Measurements from ENCODE around the gene WBP4. TPM values are rescaled to one million over a fixed set of nuclear protein-coding genes. Genes with fewer than 3 reads are reported as not detected.

WBP4 gene, protein sequence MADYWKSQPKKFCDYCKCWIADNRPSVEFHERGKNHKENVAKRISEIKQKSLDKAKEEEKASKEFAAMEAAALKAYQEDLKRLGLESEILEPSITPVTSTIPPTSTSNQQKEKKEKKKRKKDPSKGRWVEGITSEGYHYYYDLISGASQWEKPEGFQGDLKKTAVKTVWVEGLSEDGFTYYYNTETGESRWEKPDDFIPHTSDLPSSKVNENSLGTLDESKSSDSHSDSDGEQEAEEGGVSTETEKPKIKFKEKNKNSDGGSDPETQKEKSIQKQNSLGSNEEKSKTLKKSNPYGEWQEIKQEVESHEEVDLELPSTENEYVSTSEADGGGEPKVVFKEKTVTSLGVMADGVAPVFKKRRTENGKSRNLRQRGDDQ
- total RNA-seq, result 11.0 and 12.1 TPM in 2 replicates
- long read RNA-seq, partial matches to known transcripts, result 13 of 32 reads
- long read RNA-seq, other reads (novel, unspliced or antisense), result 15 of 32 reads

DNA sequence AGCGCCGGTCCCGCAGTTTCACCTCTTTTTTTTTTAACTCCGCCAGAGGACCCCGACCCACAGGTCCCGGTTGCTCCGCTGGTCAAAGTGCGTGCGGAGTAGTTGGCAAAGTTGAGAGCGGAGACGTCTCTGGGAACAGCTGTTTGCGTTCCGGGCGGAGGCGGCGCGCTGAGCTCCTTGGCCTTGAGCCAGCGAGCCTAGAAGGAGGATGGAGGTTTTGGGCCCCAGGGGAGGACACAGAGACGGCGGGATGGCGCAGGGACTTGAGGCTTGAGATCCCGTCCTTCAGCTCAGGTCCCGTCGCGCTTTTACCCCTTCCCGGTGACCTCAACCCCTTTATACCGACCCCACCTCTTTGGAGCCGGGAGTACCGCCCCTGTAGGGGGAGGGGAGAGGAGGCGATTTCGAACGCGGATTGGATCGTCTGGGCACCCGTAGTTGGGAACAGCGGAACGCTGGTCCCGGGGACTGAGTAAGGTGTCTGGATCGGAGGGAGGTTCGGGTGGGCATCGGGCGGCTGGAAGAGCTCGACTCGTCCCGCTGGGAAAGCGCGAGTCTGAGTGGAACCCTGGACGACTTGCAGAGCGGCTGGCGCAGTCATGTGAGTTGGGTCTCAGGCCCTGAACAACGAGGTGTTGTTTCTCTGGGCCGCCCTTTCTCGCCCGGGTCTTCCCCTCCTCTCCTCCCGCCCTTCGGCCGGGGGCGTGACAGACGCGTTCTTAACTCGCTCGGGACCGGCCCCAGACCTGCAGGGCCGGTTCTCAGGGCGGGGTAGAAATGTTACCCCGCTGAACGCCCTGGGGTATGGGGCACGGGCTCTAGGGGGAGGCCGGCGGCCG is at the start of gene WBP4:
Gene WBP4, plus strand, starts transcription at position 435 of the 839 bp plus-strand sequence. Its CDS starts 165 bp downstream, at position 600.
- peak within 1 kb of the TSS; percentile 99 for H3K4me3 Mint-ChIP-seq (ENCODE audit: low read depth)
- peaks cover 4% of the 10 kb centered on the region for H3K36me3 Mint-ChIP-seq (ENCODE audit: insufficient read depth)
- H3K27me3 Mint-ChIP-seq, result no peaks in the 10 kb centered on the region
- DNase-seq (ENCODE audit: low spot score, unreplicated experiment), result peak; percentile 90
- peaks cover 49% of the 10 kb centered on the region for H3K4me1 Mint-ChIP-seq (ENCODE audit: low read depth)
- no peaks in the 10 kb centered on the region for H3K9me3 Mint-ChIP-seq (ENCODE audit: low read depth)
- H3K27ac Mint-ChIP-seq, result peak within 1 kb of the TSS; percentile 100
- TF ChIP-seq, protein P1, sequence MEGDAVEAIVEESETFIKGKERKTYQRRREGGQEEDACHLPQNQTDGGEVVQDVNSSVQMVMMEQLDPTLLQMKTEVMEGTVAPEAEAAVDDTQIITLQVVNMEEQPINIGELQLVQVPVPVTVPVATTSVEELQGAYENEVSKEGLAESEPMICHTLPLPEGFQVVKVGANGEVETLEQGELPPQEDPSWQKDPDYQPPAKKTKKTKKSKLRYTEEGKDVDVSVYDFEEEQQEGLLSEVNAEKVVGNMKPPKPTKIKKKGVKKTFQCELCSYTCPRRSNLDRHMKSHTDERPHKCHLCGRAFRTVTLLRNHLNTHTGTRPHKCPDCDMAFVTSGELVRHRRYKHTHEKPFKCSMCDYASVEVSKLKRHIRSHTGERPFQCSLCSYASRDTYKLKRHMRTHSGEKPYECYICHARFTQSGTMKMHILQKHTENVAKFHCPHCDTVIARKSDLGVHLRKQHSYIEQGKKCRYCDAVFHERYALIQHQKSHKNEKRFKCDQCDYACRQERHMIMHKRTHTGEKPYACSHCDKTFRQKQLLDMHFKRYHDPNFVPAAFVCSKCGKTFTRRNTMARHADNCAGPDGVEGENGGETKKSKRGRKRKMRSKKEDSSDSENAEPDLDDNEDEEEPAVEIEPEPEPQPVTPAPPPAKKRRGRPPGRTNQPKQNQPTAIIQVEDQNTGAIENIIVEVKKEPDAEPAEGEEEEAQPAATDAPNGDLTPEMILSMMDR (IDR thresholded peaks at IDR 0.05; ENCODE audit: unreplicated experiment), result no peak

GRCh38 chr13:41012536-41012935 is 48.8 kb upstream of the WBP4 start:
- H3K27me3 Mint-ChIP-seq, result no peaks in the 10 kb centered on the region
- no peak for DNase-seq (ENCODE audit: low spot score, unreplicated experiment)
- no peaks in the 10 kb centered on the region for H3K9me3 Mint-ChIP-seq (ENCODE audit: low read depth)
- peaks cover 37% of the 10 kb centered on the region for H3K4me1 Mint-ChIP-seq (ENCODE audit: low read depth)
- H3K27ac Mint-ChIP-seq, result no peak overlapping the region
- TF ChIP-seq, protein P1 (IDR thresholded peaks at IDR 0.05; ENCODE audit: unreplicated experiment), result no peak
- peaks cover 13% of the 10 kb centered on the region for H3K36me3 Mint-ChIP-seq (ENCODE audit: insufficient read depth)
- H3K4me3 Mint-ChIP-seq (ENCODE audit: low read depth), result no peak overlapping the region

DNA sequence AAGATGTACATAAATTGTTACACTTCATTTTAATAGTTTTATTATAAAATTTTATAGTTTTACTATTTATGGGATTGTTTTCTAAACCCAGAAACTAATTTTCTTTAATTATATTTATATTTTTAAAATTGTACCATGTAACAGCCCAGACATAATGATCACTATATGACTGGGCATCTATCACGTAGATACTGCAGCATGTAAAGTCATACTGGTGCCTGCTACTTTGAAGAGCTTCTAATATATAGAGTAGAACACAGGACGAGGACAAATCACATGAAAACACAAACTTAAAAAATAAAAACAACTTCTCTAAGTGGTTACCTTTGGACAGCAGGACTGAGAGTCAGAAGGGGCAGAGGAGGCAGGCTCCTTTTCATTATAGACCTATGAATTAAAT is 47.5 kb upstream of the WBP4 start:
- TF ChIP-seq, protein P1 (IDR thresholded peaks at IDR 0.05; ENCODE audit: unreplicated experiment), result no peak

GRCh38 chr13:41015920-41016319 is 45.4 kb upstream of the WBP4 start:
- TF ChIP-seq, protein P1 (IDR thresholded peaks at IDR 0.05; ENCODE audit: unreplicated experiment), result no peak
- peaks cover 7% of the 10 kb centered on the region for H3K36me3 Mint-ChIP-seq (ENCODE audit: insufficient read depth)
- no peaks in the 10 kb centered on the region for H3K9me3 Mint-ChIP-seq (ENCODE audit: low read depth)
- peak overlapping the region; percentile 90 for H3K27ac Mint-ChIP-seq
- H3K27me3 Mint-ChIP-seq, result no peaks in the 10 kb centered on the region
- no peak for DNase-seq (ENCODE audit: low spot score, unreplicated experiment)
- H3K4me1 Mint-ChIP-seq (ENCODE audit: low read depth), result peaks cover 51% of the 10 kb centered on the region
- H3K4me3 Mint-ChIP-seq (ENCODE audit: low read depth), result peak overlapping the region; percentile 58

More for the DNA sequence above, 47.5 kb upstream of the WBP4 start:
- peaks cover 37% of the 10 kb centered on the region for H3K4me1 Mint-ChIP-seq (ENCODE audit: low read depth)
- DNase-seq (ENCODE audit: low spot score, unreplicated experiment), result no peak
- H3K4me3 Mint-ChIP-seq (ENCODE audit: low read depth), result no peak overlapping the region
- H3K27ac Mint-ChIP-seq, result no peak overlapping the region
- no peaks in the 10 kb centered on the region for H3K27me3 Mint-ChIP-seq
- no peaks in the 10 kb centered on the region for H3K9me3 Mint-ChIP-seq (ENCODE audit: low read depth)
- H3K36me3 Mint-ChIP-seq (ENCODE audit: insufficient read depth), result peaks cover 10% of the 10 kb centered on the region

- Mint-ChIP-seq H3K4me3 (ENCODE audit: low read depth) (peak overlapping the region; percentile 77), H3K4me1 (ENCODE audit: low read depth) (peaks cover 59% of the 10 kb centered on the region), H3K27ac (peak overlapping the region; percentile 94), H3K27me3 (no peaks in the 10 kb centered on the region), H3K9me3 (ENCODE audit: low read depth) (no peaks in the 10 kb centered on the region), H3K36me3 (ENCODE audit: insufficient read depth) (peaks cover 9% of the 10 kb centered on the region)
- DNase-seq (ENCODE audit: low spot score, unreplicated experiment), result no peak
- TF ChIP-seq, protein P1 (IDR thresholded peaks at IDR 0.05; ENCODE audit: unreplicated experiment), result no peak
Measured at GRCh38 chr13:41017159-41017558, 44.1 kb upstream of the WBP4 start.

All from progenitor cell of endocrine pancreas (in vitro differentiated cells).